CD4-positive, alpha-beta T cell treated with Interleukin-10 for 1 hour (primary cell): ENCODE measurements around the gene INHBC.
"Not testable (repeated sequence)": the region's sequence is repeated elsewhere in the genome, so short reads cannot be mapped to it uniquely, and the experiment has no call there.

Experiments
- DNase-seq: peaks from one replicate; pipeline ENCODE4 v3.0.0-alpha.2; 2020

Gene INHBC

DNA sequence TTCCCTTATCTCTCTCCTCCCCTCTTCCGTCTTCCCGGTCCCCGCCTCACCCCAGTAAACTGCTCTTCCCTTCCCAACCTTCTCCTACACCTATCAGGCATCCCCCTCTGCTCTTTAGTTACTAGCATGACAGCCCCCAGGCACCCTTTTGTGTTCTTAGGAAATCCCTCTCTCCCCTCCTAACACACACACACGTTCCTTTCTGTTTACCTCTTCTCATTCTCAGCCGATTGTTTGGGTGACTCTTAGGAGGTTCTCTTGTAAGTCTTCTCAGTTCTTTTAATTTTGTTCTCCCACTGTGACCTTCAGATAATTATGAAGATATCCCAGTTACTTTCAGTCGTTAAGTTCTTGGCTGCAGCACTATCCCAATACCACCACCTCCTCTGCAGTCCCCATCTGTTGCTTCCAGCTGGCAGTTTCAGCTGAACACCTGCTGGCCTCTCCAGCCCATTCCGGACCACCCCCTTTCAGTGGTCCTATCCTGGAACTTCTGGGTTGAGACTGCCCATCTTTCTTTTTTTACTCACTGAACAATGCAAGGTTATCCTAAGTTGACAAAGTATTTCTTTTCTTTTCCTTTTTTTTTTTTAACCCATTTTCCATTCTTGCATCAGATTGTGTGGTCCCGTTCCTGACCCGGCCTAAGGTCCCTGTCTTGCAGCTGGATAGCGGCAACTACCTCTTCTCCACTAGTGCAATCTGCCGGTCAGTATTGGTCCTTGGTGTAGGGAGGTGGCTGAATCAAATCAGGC lies 54.0 kb downstream of the INHBC start:
- DNase-seq = no peak

DNA sequence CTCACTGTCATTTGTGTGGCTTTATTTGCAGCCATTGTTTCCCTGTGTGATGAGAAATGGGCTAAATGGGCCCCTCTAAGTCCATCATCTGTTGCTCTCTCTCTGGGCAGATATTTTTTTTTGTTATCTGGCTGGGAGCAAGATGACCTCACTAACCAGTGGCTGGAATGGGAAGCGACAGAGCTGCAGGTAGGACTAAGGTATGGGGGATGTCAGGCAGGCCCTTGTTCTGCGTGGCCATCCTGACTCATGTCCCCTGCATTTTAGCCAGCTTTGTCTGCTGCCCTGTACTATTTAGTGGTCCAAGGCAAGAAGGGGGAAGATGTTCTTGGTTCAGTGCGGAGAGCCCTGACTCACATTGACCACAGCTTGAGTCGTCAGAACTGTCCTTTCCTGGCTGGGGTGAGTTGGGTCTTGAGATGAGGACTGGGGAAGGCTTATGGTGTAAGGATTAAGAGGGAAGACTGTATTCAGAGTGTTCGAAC lies 54.6 kb downstream of the INHBC start:
- no peak for DNase-seq

GRCh38 chr12:57490126-57490525 lies 55.5 kb downstream of the INHBC start:
- DNase-seq = no peak

DNA sequence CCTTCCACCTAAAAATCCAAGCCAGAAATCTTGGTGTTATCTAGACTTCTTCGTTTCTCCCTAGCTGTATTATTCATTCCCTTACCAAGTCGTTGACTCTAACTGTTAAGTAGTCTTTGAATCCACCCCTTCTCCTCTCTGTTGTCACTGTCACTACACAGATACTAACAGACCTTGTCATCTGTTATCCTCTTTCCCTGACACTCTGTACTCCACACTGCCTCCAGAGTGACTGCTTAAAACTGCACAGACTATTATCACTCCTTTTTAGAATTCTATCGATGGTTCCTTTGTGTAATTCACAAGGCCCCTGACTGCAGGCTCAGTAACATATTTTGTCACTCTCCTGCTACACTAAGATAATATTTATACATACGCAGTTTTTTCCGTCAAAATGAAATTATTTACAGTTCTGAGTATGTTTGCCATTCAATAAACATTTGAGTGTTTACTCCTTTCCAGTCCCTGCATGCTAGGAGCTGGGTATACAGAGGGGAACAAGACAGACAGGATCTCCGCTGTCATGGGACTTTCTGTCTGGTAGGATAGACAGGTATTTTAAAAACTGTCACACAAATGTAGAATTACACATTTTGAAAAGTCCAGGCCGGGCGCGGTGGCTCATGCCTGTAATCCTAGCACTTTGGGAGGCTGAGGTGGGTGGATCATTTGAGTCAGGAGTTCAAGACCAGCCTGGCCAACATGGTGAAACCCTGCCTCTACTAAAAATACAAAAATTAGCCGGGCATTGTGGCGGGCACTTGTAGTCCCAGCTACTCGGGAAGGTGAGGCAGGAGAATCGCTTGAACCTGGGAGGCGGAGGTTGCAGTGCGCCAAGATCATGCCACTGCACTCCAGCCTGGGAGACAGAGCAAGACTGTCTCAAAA lies 57.1 kb downstream of the INHBC start:
- DNase-seq = no peak

DNA sequence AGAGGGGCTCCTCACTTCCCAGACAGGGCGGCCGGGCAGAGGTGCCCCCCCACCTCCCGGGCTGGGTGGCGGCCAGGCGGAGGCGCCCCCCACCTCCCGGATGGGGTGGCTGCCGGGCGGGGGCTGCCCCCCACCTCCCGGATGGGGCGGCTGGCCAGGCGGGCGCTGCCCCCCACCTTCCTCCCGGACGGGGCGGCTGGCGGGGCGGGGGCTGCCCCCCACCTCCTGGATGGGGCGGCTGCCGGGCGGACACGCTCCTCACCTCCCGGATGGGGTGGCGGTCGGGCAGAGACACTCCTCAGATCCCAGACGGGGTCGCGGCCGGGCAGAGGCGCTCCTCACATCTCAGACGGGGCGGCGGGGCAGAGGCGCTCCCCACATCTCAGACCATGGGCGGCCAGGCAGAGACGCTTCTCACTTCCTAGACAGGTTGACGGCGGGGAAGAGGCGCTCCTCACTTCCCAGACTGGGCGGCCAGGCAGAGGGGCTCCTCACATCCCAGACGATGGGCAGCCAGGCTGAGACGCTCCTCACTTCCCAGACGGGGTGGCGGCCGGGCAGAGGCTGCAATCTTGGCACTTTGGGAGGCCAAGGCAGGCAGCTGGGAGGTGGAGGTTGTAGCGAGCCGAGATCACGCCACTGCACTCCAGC lies 60.6 kb downstream of the INHBC start:
- DNase-seq = not testable (repeated sequence)

DNA sequence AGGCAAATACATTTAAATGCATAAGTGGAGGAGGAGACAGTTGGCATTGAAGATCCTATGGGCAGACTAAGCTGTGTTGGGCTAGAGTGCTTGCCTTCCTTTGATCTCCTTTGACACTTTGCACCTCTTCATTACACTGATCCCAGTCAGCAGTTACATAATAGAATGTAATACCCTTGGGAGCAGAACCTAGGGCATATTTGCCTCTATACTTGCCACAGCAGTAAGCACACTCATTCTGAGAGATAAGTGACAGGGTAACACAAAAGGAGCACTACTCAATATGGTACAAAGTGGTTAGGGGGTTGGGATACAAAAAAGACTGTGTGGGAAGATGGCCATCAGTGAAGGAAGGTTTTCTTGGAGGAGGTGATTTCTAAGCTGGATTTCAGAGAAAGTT lies 62.2 kb downstream of the INHBC start:
- DNase-seq = no peak

- no peak for DNase-seq
Measured at GRCh38 chr12:57497223-57498131, 62.9 kb downstream of the INHBC start.

DNA sequence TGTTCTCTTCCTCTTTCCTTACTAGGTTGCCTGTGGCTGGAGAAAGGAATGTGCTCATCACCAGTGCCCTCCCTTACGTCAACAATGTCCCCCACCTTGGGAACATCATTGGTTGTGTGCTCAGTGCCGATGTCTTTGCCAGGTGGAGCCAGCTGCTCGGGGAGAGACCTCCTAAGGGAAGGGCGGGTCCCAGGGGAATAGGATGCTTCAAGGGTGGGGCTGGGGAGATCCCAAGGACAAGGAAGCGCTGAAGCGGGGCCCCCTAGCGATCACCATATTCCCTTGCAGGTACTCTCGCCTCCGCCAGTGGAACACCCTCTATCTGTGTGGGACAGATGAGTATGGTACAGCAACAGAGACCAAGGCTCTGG lies 63.5 kb downstream of the INHBC start:
- DNase-seq = no peak

DNA sequence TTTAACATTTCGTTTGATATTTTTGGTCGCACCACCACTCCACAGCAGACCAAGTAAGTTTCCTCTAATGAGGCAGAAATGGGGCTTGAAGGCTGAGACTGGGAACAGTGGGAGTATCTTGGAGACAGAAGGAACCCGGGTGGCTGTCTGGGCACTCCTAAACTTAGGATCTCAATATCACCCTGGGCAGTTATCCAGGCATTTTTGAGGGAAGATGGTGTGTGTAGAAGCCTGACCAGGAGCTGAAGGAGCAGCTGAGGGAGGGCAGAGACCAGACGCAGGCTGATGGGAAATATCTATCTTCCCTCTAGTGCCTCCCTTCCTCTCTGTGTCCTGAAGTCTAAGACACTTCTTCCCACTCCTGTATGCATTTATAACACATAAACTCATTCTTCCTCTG lies 64.0 kb downstream of the INHBC start:
- DNase-seq = no peak

DNA sequence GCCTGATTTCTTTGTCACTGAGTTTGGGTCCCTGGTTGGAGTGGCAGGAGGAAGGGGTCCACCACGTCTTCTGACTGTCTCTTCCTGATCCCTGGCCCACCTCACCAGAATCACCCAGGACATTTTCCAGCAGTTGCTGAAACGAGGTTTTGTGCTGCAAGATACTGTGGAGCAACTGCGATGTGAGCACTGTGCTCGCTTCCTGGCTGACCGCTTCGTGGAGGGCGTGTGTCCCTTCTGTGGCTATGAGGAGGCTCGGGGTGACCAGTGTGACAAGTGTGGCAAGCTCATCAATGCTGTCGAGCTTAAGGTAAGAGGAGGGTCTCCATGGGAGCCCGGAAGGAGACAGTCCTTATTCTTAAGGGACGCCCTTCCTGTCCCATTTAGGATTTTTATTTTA lies 65.6 kb downstream of the INHBC start:
- no peak for DNase-seq
